RPMI8226 (cell line): ENCODE measurements around the gene SDK1.
A peak's percentile ranks its signal among the peaks of the same experiment; 100 is the strongest.

Experiments
- DNase-seq: peaks from one replicate; pipeline ENCODE4 v3.0.0-alpha.2; 2015

The SDK1 gene

GRCh38 chr7:3292694-3293093 lies 8.4 kb upstream of the SDK1 start:
- DNase-seq: no peak

- DNase-seq: peak; percentile 61
Observed at GRCh38 chr7:3294432-3295100, 6.5 kb upstream of the SDK1 start.

GRCh38 chr7:3297105-3297819 lies 3.8 kb upstream of the SDK1 start:
- no peak for DNase-seq

GRCh38 chr7:3300221-3300650 lies 816 bp upstream of the SDK1 start:
- no peak for DNase-seq

- DNase-seq: no peak
Observed at GRCh38 chr7:3301449-3301731, 338 bp downstream of the SDK1 start.

GRCh38 chr7:3301831-3302618 lies 973 bp downstream of the SDK1 start:
- DNase-seq: peak; percentile 5

- DNase-seq: no peak
Observed at GRCh38 chr7:3302681-3303320, 1.7 kb downstream of the SDK1 start.

GRCh38 chr7:3304131-3304530 lies 3.1 kb downstream of the SDK1 start:
- DNase-seq: no peak

- no peak for DNase-seq
Observed at GRCh38 chr7:3307435-3307834, 6.4 kb downstream of the SDK1 start.

GRCh38 chr7:3309140-3309539 lies 8.1 kb downstream of the SDK1 start:
- DNase-seq: no peak

- no peak for DNase-seq
Observed at GRCh38 chr7:3309956-3310355, 8.9 kb downstream of the SDK1 start.

- no peak for DNase-seq
Observed at GRCh38 chr7:3310884-3311283, 9.8 kb downstream of the SDK1 start.

- DNase-seq: no peak
Observed at GRCh38 chr7:3312583-3312982, 11.5 kb downstream of the SDK1 start.

GRCh38 chr7:3318874-3319273 lies 17.8 kb downstream of the SDK1 start:
- no peak for DNase-seq

- no peak for DNase-seq
Observed at GRCh38 chr7:3321206-3321605, 20.2 kb downstream of the SDK1 start.

GRCh38 chr7:3321745-3322144 lies 20.7 kb downstream of the SDK1 start:
- DNase-seq: no peak

- DNase-seq: no peak
Observed at GRCh38 chr7:3326246-3326645, 25.2 kb downstream of the SDK1 start.

GRCh38 chr7:3327099-3327498 lies 26.0 kb downstream of the SDK1 start:
- DNase-seq: no peak

- DNase-seq: no peak
Observed at GRCh38 chr7:3327655-3328054, 26.6 kb downstream of the SDK1 start.

- no peak for DNase-seq
Observed at GRCh38 chr7:3332308-3332707, 31.3 kb downstream of the SDK1 start.

GRCh38 chr7:3333861-3334260 lies 32.8 kb downstream of the SDK1 start:
- no peak for DNase-seq

GRCh38 chr7:3336042-3336665 lies 35.1 kb downstream of the SDK1 start:
- DNase-seq: no peak

- no peak for DNase-seq
Observed at GRCh38 chr7:3338161-3338560, 37.1 kb downstream of the SDK1 start.
